CD4-positive, alpha-beta T cell treated with Interleukin-15 for 1 hour (primary cell): ENCODE measurements around the gene OTOG.

Source experiments
- DNase-seq: peaks from one replicate; pipeline ENCODE4 v3.0.0-alpha.2; 2020

OTOG gene

GRCh38 chr11:17518366-17518765, 28.7 kb upstream of the OTOG start:
- no peak for DNase-seq

- no peak for DNase-seq
Observed at GRCh38 chr11:17519061-17519885, 27.8 kb upstream of the OTOG start.

- no peak for DNase-seq
Observed at GRCh38 chr11:17521106-17521900, 25.8 kb upstream of the OTOG start.

GRCh38 chr11:17522655-17523054, 24.4 kb upstream of the OTOG start:
- no peak for DNase-seq

GRCh38 chr11:17524221-17524620, 22.8 kb upstream of the OTOG start:
- DNase-seq = no peak

GRCh38 chr11:17525570-17525969, 21.5 kb upstream of the OTOG start:
- no peak for DNase-seq

- no peak for DNase-seq
Observed at GRCh38 chr11:17526326-17526725, 20.7 kb upstream of the OTOG start.

- DNase-seq = no peak
Observed at GRCh38 chr11:17526931-17527627, 20.0 kb upstream of the OTOG start.

- no peak for DNase-seq
Observed at GRCh38 chr11:17527628-17527995, 19.4 kb upstream of the OTOG start.

GRCh38 chr11:17528181-17528691, 18.8 kb upstream of the OTOG start:
- DNase-seq = no peak

- DNase-seq = no peak
Observed at GRCh38 chr11:17528906-17529843, 17.9 kb upstream of the OTOG start.

GRCh38 chr11:17529844-17530185, 17.2 kb upstream of the OTOG start:
- DNase-seq = no peak

- DNase-seq = no peak
Observed at GRCh38 chr11:17531071-17531600, 15.9 kb upstream of the OTOG start.

GRCh38 chr11:17531636-17532113, 15.4 kb upstream of the OTOG start:
- DNase-seq = no peak

GRCh38 chr11:17532784-17533183, 14.3 kb upstream of the OTOG start:
- no peak for DNase-seq

- DNase-seq = no peak
Observed at GRCh38 chr11:17533341-17533740, 13.7 kb upstream of the OTOG start.

GRCh38 chr11:17533778-17534415, 13.2 kb upstream of the OTOG start:
- DNase-seq = no peak

- DNase-seq = no peak
Observed at GRCh38 chr11:17535488-17535887, 11.6 kb upstream of the OTOG start.

GRCh38 chr11:17537261-17537660, 9.8 kb upstream of the OTOG start:
- DNase-seq = no peak

- DNase-seq = no peak
Observed at GRCh38 chr11:17538054-17538453, 9.0 kb upstream of the OTOG start.

- no peak for DNase-seq
Observed at GRCh38 chr11:17538731-17539130, 8.3 kb upstream of the OTOG start.
